Stimulated activated naive B cell treated with anti-CD40 and anti-IgM and Interleukin-4, amounts not matched to agents 10 μg/mL and 1 μg/mL and 100 μg/mL, for 72 hours (primary cell): Measurements from ENCODE around the gene ETFBKMT.
"Not testable (repeated sequence)": the region's sequence is repeated elsewhere in the genome, so short reads cannot be mapped to it uniquely, and the experiment has no call there.

Source experiments
- ATAC-seq, 2 donors: fragments of 150-1000 bp; cut with Tn5 transposase; replicated peaks; 2 replicates each; pipeline ENCODE4 v1.10.0; 2021; ENCODE audit warnings: moderate library complexity in 1 of 2
- DNase-seq: peaks from one replicate; pipeline ENCODE4 v3.0.0; 2021
- H3K27ac Mint-ChIP-seq: one replicate; pipeline ENCODE4 v1.8.0; 2022; ENCODE audit warnings: mild to moderate bottlenecking, mixed read lengths
- H3K27me3 Mint-ChIP-seq, 2 donors: one replicate each; pipeline ENCODE4 v1.8.0; 2022; ENCODE audit warnings: mixed read lengths in 2 of 2
- H3K36me3 Mint-ChIP-seq, 2 donors: one replicate each; pipeline ENCODE4 v1.8.0; 2022; ENCODE audit warnings: mixed read lengths in 2 of 2, mild to moderate bottlenecking in 1 of 2
- H3K4me1 Mint-ChIP-seq, 2 donors: one replicate each; pipeline ENCODE4 v1.8.0; 2022; ENCODE audit warnings: mixed read lengths in 2 of 2, mild to moderate bottlenecking in 1 of 2
- H3K4me3 Mint-ChIP-seq, 2 donors: one replicate each; pipeline ENCODE4 v1.8.0; 2022; ENCODE audit warnings: mild to moderate bottlenecking in 2 of 2, mixed read lengths in 2 of 2, moderate library complexity in 1 of 2
- H3K9me3 Mint-ChIP-seq, 2 donors: one replicate each; pipeline ENCODE4 v1.8.0; 2022; ENCODE audit warnings: mixed read lengths in 2 of 2, mild to moderate bottlenecking in 1 of 2

ETFBKMT gene

DNA sequence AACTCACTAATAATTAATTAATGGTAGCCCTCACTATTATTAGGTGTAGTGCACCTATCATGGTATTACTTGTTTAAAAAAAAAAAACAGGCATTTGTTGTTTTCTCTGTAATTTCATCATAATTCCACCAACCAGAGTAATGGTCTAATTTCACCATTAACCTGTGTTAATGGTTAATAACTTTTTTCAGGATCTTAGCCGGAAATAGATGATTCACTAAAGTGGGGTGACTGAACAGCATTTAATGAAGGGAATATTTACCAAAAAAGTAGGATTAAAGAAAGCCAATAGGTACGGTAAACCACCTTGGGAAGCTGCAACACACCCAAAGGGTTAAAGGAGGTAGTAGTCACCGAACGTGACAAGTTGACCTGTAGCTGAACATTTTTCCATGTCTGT is 13.0 kb downstream of the ETFBKMT start:
- DNase-seq (no peak), ATAC-seq (no peak)
- H3K27ac Mint-ChIP-seq: no peak overlapping the region
- H3K27me3 Mint-ChIP-seq: no peaks in the 10 kb centered on the region
- peaks cover 18 to 37% of the 10 kb centered on the region in 2 donors for H3K36me3 Mint-ChIP-seq
- no peak overlapping the region for H3K4me3 Mint-ChIP-seq
- peaks cover 3% of the 10 kb centered on the region in 2 donors for H3K9me3 Mint-ChIP-seq
- peaks cover 0 to 5% of the 10 kb centered on the region in 2 donors for H3K4me1 Mint-ChIP-seq

- Mint-ChIP-seq H3K27ac (peak overlapping the region; percentile 87), H3K27me3 (no peaks in the 10 kb centered on the region), H3K36me3 (peaks cover 24 to 35% of the 10 kb centered on the region in 2 donors), H3K4me3 (peak overlapping the region; percentile 8 to 54), H3K4me1 (peaks cover 9 to 22% of the 10 kb centered on the region in 2 donors), H3K9me3 (peaks cover 4 to 7% of the 10 kb centered on the region in 2 donors)
- peak; percentile 74 for DNase-seq
- peak; percentile 69 to 79 for ATAC-seq
Measured at GRCh38 chr12:31682136-31682962, 22.9 kb downstream of the ETFBKMT start.

GRCh38 chr12:31685801-31686200 is 26.3 kb downstream of the ETFBKMT start:
- H3K27ac Mint-ChIP-seq: peak overlapping the region; percentile 73
- no peak for ATAC-seq
- peaks cover 27 to 49% of the 10 kb centered on the region in 2 donors for H3K36me3 Mint-ChIP-seq
- no peak for DNase-seq
- H3K9me3 Mint-ChIP-seq: peaks cover 4 to 7% of the 10 kb centered on the region in 2 donors
- H3K4me1 Mint-ChIP-seq: peaks cover 12 to 24% of the 10 kb centered on the region in 2 donors
- H3K4me3 Mint-ChIP-seq: no peak overlapping the region
- no peaks in the 10 kb centered on the region for H3K27me3 Mint-ChIP-seq

- H3K9me3 Mint-ChIP-seq: peaks cover 3 to 7% of the 10 kb centered on the region in 2 donors
- H3K4me1 Mint-ChIP-seq: peaks cover 12 to 22% of the 10 kb centered on the region in 2 donors
- no peaks in the 10 kb centered on the region for H3K27me3 Mint-ChIP-seq
- DNase-seq (peak; percentile 69), ATAC-seq (peak; percentile 97)
- peak overlapping the region; percentile 99 for H3K27ac Mint-ChIP-seq
- peaks cover 27 to 52% of the 10 kb centered on the region in 2 donors for H3K36me3 Mint-ChIP-seq
- H3K4me3 Mint-ChIP-seq: peak overlapping the region; percentile 88 to 90
Measured at GRCh38 chr12:31687101-31687527, 27.6 kb downstream of the ETFBKMT start.

GRCh38 chr12:31689921-31690320 is 30.4 kb downstream of the ETFBKMT start:
- ATAC-seq, DNase-seq, H3K27me3 Mint-ChIP-seq, H3K9me3 Mint-ChIP-seq, H3K27ac Mint-ChIP-seq, H3K4me3 Mint-ChIP-seq: not testable (repeated sequence)
- H3K4me1 Mint-ChIP-seq: peaks cover 8 to 18% of the 10 kb centered on the region in 2 donors
- peaks cover 24 to 45% of the 10 kb centered on the region in 2 donors for H3K36me3 Mint-ChIP-seq

DNA sequence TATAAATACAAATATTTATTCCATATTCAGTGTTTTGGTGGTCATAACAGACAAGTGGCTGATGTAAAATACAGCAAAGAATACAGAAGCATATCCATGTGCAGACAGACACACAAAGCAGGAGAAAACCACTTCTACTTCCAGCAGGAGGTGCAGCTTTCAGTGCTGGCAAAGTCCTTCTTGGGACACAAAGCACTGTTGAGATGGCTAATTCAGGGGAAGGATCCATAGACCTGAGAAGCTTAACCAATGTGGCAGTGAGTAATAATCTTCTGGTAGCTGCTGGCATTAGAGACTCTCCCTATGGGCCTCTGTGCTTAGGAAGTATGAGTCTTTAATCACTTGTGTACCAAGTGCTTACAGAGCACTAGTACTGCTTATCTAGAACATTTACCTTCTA is 42.6 kb downstream of the ETFBKMT start:
- H3K27ac Mint-ChIP-seq: no peak overlapping the region
- peaks cover 5 to 20% of the 10 kb centered on the region in 2 donors for H3K4me1 Mint-ChIP-seq
- H3K4me3 Mint-ChIP-seq: no peak overlapping the region
- no peak for ATAC-seq
- no peaks in the 10 kb centered on the region for H3K27me3 Mint-ChIP-seq
- peaks cover 0 to 1% of the 10 kb centered on the region in 2 donors for H3K9me3 Mint-ChIP-seq
- no peak for DNase-seq
- H3K36me3 Mint-ChIP-seq: peaks cover 26 to 43% of the 10 kb centered on the region in 2 donors

DNA sequence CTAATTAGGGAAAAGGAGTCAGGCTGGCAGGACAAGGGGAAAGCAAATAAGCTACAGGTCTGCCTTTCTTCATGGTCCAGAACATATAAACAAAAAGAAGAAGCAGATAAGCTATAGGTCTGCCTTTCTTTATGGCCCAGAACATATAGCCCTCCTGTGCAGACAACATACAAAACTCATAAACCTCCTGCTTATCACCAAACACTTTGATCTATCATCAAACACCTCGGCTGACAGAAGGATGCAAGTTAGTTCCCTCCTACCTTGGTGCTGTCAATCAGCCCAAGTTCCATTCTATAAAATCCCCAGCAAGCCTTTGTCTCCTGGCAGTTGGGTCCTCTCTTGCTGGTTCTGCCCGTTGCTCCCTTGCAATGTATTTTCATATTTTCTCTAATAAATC is 46.1 kb downstream of the ETFBKMT start:
- H3K27ac Mint-ChIP-seq: no peak overlapping the region
- peaks cover 8 to 14% of the 10 kb centered on the region in 2 donors for H3K9me3 Mint-ChIP-seq
- H3K4me3 Mint-ChIP-seq: no peak overlapping the region
- no peak for ATAC-seq
- DNase-seq: no peak
- peaks cover 32 to 51% of the 10 kb centered on the region in 2 donors for H3K36me3 Mint-ChIP-seq
- peaks cover 8 to 25% of the 10 kb centered on the region in 2 donors for H3K4me1 Mint-ChIP-seq
- H3K27me3 Mint-ChIP-seq: no peaks in the 10 kb centered on the region

GRCh38 chr12:31708118-31708517 is 48.6 kb downstream of the ETFBKMT start:
- peaks cover 14 to 39% of the 10 kb centered on the region in 2 donors for H3K4me1 Mint-ChIP-seq
- peaks cover 8 to 14% of the 10 kb centered on the region in 2 donors for H3K9me3 Mint-ChIP-seq
- ATAC-seq, H3K27ac Mint-ChIP-seq, H3K27me3 Mint-ChIP-seq, DNase-seq, H3K4me3 Mint-ChIP-seq: not testable (repeated sequence)
- H3K36me3 Mint-ChIP-seq: peaks cover 25 to 40% of the 10 kb centered on the region in 2 donors

DNA sequence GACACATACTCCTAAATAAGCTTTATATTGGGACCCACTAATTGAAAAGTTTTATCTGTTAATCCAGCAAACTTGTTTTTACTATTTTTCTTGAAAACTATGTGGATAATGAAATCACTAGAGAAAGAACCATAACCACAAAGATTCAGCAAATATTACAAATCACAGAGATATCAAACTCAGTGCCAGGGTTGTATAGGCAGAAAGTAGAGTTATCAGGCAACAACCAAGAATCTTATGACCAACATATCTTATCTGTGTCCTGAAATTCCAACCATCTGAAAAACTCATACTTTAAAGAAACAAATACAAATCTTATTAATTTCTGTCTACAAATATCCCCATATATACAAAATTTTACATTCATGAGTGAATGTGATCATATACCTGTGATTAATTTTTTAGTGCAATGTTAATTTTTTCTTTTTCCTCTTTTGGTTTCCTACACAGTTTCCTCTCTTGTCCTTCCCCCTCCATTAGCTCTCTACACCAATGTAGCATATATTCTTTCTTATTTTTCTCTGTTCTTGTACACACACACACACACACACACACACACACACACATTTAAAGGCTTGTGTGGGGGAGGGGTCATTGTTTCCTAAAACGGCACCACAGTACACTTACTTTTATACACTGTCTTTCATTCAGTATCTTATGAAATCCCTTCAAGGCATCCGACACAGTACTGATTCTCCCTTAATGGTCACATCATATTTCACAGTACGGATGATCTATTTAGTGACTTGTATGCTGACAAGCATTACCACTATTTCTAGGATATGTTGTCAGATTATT is 50.7 kb downstream of the ETFBKMT start:
- no peak for DNase-seq
- H3K36me3 Mint-ChIP-seq: peaks cover 26 to 39% of the 10 kb centered on the region in 2 donors
- no peak for ATAC-seq
- H3K4me1 Mint-ChIP-seq: peaks cover 19 to 39% of the 10 kb centered on the region in 2 donors
- H3K9me3 Mint-ChIP-seq: peaks cover 8 to 14% of the 10 kb centered on the region in 2 donors
- H3K27ac Mint-ChIP-seq: peak overlapping the region; percentile 26
- H3K4me3 Mint-ChIP-seq: no peak overlapping the region
- no peaks in the 10 kb centered on the region for H3K27me3 Mint-ChIP-seq

GRCh38 chr12:31712877-31713276 is 53.4 kb downstream of the ETFBKMT start:
- no peak for DNase-seq

GRCh38 chr12:31714406-31715271 is 55.2 kb downstream of the ETFBKMT start:
- no peaks in the 10 kb centered on the region for H3K27me3 Mint-ChIP-seq
- peaks cover 35 to 59% of the 10 kb centered on the region in 2 donors for H3K4me1 Mint-ChIP-seq
- H3K9me3 Mint-ChIP-seq: peaks cover 5 to 12% of the 10 kb centered on the region in 2 donors
- ATAC-seq (peak; percentile 9 to 24), DNase-seq (no peak)
- peak overlapping the region; percentile 79 for H3K27ac Mint-ChIP-seq
- peak overlapping the region; percentile 36 to 72 for H3K4me3 Mint-ChIP-seq
- H3K36me3 Mint-ChIP-seq: peaks cover 22 to 30% of the 10 kb centered on the region in 2 donors

More at GRCh38 chr12:31712877-31713276, 53.4 kb downstream of the ETFBKMT start:
- Mint-ChIP-seq H3K27ac (no peak overlapping the region), H3K27me3 (no peaks in the 10 kb centered on the region), H3K36me3 (peaks cover 21 to 31% of the 10 kb centered on the region in 2 donors), H3K4me1 (peaks cover 25 to 45% of the 10 kb centered on the region in 2 donors), H3K4me3 (no peak overlapping the region), H3K9me3 (peaks cover 10 to 11% of the 10 kb centered on the region in 2 donors)
- ATAC-seq: no peak

DNA sequence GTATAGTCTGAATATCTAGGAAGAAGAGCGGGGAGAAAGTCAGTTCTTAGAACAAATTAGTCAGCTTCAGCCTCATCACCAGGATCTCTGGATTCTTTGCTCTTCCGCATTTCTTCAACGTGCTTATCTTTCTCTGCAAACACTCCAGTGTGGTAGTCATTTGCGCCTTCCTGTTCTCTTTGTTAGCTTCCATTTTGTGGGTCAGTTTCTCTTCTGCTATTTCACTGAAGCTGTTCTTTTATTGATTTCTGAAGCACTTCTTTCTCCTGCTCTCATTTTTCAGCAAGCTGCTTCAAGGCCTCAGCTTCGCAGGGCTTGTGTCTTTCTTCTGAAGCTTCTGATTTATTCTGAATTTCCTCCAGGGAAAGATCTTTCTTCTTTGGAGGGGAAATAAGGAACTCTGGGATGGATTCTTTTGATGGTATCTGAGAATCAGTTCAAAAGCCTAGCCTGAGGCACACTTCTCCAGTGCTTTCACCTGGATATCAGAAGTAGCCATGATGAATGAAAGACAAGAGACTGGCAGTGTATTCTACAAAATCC is 55.9 kb downstream of the ETFBKMT start:
- peak overlapping the region; percentile 36 to 72 for H3K4me3 Mint-ChIP-seq
- ATAC-seq: peak; percentile 94 to 98
- H3K36me3 Mint-ChIP-seq: peaks cover 20 to 28% of the 10 kb centered on the region in 2 donors
- peaks cover 34 to 57% of the 10 kb centered on the region in 2 donors for H3K4me1 Mint-ChIP-seq
- H3K9me3 Mint-ChIP-seq: peaks cover 5 to 9% of the 10 kb centered on the region in 2 donors
- DNase-seq: peak; percentile 52
- peak overlapping the region; percentile 79 for H3K27ac Mint-ChIP-seq
- H3K27me3 Mint-ChIP-seq: no peaks in the 10 kb centered on the region

DNA sequence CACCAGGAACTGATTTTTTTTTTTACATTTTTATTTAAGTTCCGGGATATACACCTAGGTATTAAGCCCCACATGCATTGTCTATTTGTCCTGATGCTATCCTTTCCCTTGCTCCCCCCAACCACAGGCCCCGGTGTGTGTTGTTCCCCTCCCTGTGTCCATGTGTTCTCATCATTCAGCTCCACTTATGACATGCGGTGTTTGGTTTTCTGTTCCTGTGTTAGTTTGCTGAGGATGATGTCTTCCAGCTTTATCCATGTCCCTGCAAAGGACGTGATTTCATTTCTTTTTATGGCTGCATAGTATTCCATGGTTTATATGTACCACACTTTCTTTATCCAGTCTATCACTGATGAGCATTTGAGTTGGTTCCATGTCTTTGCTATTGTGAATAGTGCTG is 57.5 kb downstream of the ETFBKMT start:
- H3K27me3 Mint-ChIP-seq, ATAC-seq, H3K9me3 Mint-ChIP-seq, DNase-seq: not testable (repeated sequence)
- Mint-ChIP-seq H3K27ac (peak overlapping the region; percentile 78), H3K36me3 (peaks cover 25 to 35% of the 10 kb centered on the region in 2 donors), H3K4me3 (peak overlapping the region in 1 of 2 donors; percentile 60), H3K4me1 (peaks cover 34 to 54% of the 10 kb centered on the region in 2 donors)
